Stimulated activated CD8-positive, alpha-beta memory T cell treated with anti-CD3 and anti-CD28 coated beads, Interleukin-2, amount 100 ng/mL, for 1 hour (primary cell): ENCODE data around the gene ARHGAP32.

Source experiments
- DNase-seq, 2 donors: peaks; one replicate each; pipeline ENCODE4 v3.0.0-alpha.2; 2020; ENCODE audit warnings: low read depth in 2 of 2

ARHGAP32 gene

GRCh38 chr11:128956401-128957201 lies 235.5 kb downstream of the ARHGAP32 start:
- no peak for DNase-seq

GRCh38 chr11:128955636-128956035 lies 236.5 kb downstream of the ARHGAP32 start:
- DNase-seq: no peak

- no peak for DNase-seq
Observed at GRCh38 chr11:128953151-128953550, 239.0 kb downstream of the ARHGAP32 start.

GRCh38 chr11:128949791-128950454 lies 242.2 kb downstream of the ARHGAP32 start:
- no peak for DNase-seq

- no peak for DNase-seq
Observed at GRCh38 chr11:128948583-128948982, 243.5 kb downstream of the ARHGAP32 start.

GRCh38 chr11:128947773-128948172 lies 244.4 kb downstream of the ARHGAP32 start:
- DNase-seq: no peak

GRCh38 chr11:128946648-128947047 lies 245.5 kb downstream of the ARHGAP32 start:
- DNase-seq: no peak

GRCh38 chr11:128943428-128943976 lies 248.6 kb downstream of the ARHGAP32 start:
- no peak for DNase-seq

- DNase-seq: no peak
Observed at GRCh38 chr11:128942817-128943427, 249.2 kb downstream of the ARHGAP32 start, which contains the start of gene TP53AIP1. Gene TP53AIP1, minus strand, starts transcription at chr11:128942871. Its CDS starts 5,053 bp downstream, at chr11:128937818.

- no peak for DNase-seq
Observed at GRCh38 chr11:128942272-128942612, 249.9 kb downstream of the ARHGAP32 start.

- no peak for DNase-seq
Observed at GRCh38 chr11:128941573-128942271, 250.4 kb downstream of the ARHGAP32 start.

- no peak for DNase-seq
Observed at GRCh38 chr11:128941110-128941509, 251.0 kb downstream of the ARHGAP32 start.

- no peak for DNase-seq
Observed at GRCh38 chr11:128940603-128941002, 251.5 kb downstream of the ARHGAP32 start.

- no peak for DNase-seq
Observed at GRCh38 chr11:128940156-128940555, 252.0 kb downstream of the ARHGAP32 start.

GRCh38 chr11:128939591-128939990 lies 252.5 kb downstream of the ARHGAP32 start:
- no peak for DNase-seq

GRCh38 chr11:128938156-128938885 lies 253.8 kb downstream of the ARHGAP32 start:
- no peak for DNase-seq

- no peak for DNase-seq
Observed at GRCh38 chr11:128937480-128937879, 254.6 kb downstream of the ARHGAP32 start.

- no peak for DNase-seq
Observed at GRCh38 chr11:128936606-128937251, 255.4 kb downstream of the ARHGAP32 start.

- DNase-seq: no peak
Observed at GRCh38 chr11:128934926-128935325, 257.2 kb downstream of the ARHGAP32 start.

- DNase-seq: no peak
Observed at GRCh38 chr11:128934351-128934750, 257.8 kb downstream of the ARHGAP32 start.
